DND-41 (cell line): ENCODE results near the gene FSCN2.
A peak's percentile ranks its signal among the peaks of the same experiment; 100 is the strongest.

Source experiments
- ATAC-seq: fragments of 200-7000 bp; cut with Tn5 transposase; 3 replicates; pipeline ENCODE4 v1.9.1; 2021; ENCODE audit warnings: low read depth; ENCODE audit not compliant: insufficient read depth
- DNase-seq: peaks from one replicate; pipeline ENCODE4 v3.0.0-alpha.2; 2020
- H2AFZ ChIP-seq: 2 replicates; pipeline ENCODE4 v1.6.0; 2012; ENCODE audit warnings: low read depth, low read length
- H3K27ac ChIP-seq: 2 replicates; pipeline ENCODE4 v1.5.1; 2012; ENCODE audit warnings: low read length, inconsistent platforms
- H3K27me3 ChIP-seq: fragments of 200-600 bp; sonication (generic); 2 replicates; pipeline ENCODE4 v1.6.0; 2012; ENCODE audit warnings: low read length, mild to moderate bottlenecking, inconsistent platforms; ENCODE audit not compliant: insufficient read depth, poor library complexity
- H3K36me3 ChIP-seq: 2 replicates; pipeline ENCODE4 v1.5.1; 2012; ENCODE audit warnings: low read length, inconsistent platforms; ENCODE audit not compliant: insufficient read depth
- H3K4me1 ChIP-seq: 2 replicates; pipeline ENCODE4 v1.5.1; 2012; ENCODE audit warnings: mild to moderate bottlenecking, low read length; ENCODE audit not compliant: insufficient read depth
- H3K4me2 ChIP-seq: 2 replicates; pipeline ENCODE4 v1.6.0; 2012; ENCODE audit warnings: mild to moderate bottlenecking, moderate library complexity, low read length, inconsistent platforms; ENCODE audit not compliant: insufficient read depth
- H3K4me3 ChIP-seq, 2 experiments: fragments of 200-600 bp in 1 of 2; shearing (Covaris generic) in 1 of 2; 2 replicates each; pipeline ENCODE4 v1.5.1; 2012 to 2016; ENCODE audit warnings: inconsistent platforms in 2 of 2, low read length in 2 of 2, mild to moderate bottlenecking in 2 of 2, low read depth in 1 of 2, moderate library complexity in 1 of 2
- H3K79me2 ChIP-seq: 2 replicates; pipeline ENCODE4 v1.6.0; 2012; ENCODE audit warnings: low read length, inconsistent platforms; ENCODE audit not compliant: insufficient read depth
- H3K9ac ChIP-seq: 2 replicates; pipeline ENCODE4 v1.6.0; 2012; ENCODE audit warnings: low read depth, mild to moderate bottlenecking, inconsistent platforms, low read length, moderate library complexity
- H3K9me3 ChIP-seq: 2 replicates; pipeline ENCODE4 v1.5.1; 2012; ENCODE audit warnings: low read length, moderate library complexity, mild to moderate bottlenecking, inconsistent platforms; ENCODE audit not compliant: insufficient read depth, severe bottlenecking
- H4K20me1 ChIP-seq: 2 replicates; pipeline ENCODE4 v1.6.0; 2012; ENCODE audit warnings: low read length; ENCODE audit not compliant: insufficient read depth
- CTCF ChIP-seq: IDR thresholded peaks from 2 replicates; pipeline ENCODE4 v1.5.1; 2012; ENCODE audit warnings: borderline replicate concordance, low read length, moderate library complexity, mild to moderate bottlenecking; ENCODE audit not compliant: poor library complexity, severe bottlenecking; ENCODE audit errors: extremely low read depth
- EZH2 ChIP-seq: IDR thresholded peaks from 3 replicates; pipeline ENCODE4 v1.6.1; 2012; ENCODE audit warnings: borderline replicate concordance, low read depth, mild to moderate bottlenecking, moderate library complexity, low read length, inconsistent platforms; ENCODE audit not compliant: severe bottlenecking

Gene FSCN2

GRCh38 chr17:81503619-81504018, 24.6 kb upstream of the FSCN2 start:
- peaks cover 6% of the 10 kb centered on the region for H4K20me1 ChIP-seq
- H3K4me1 ChIP-seq: peaks cover 2% of the 10 kb centered on the region
- H3K79me2 ChIP-seq: peaks cover 2% of the 10 kb centered on the region; the same call in 1 of the 2 replicates
- ATAC-seq: no peak
- no peak overlapping the region for H3K4me2 ChIP-seq
- H3K27ac ChIP-seq: no peak overlapping the region
- no peaks in the 10 kb centered on the region for H3K27me3 ChIP-seq
- peaks cover 1% of the 10 kb centered on the region; the same call in 1 of the 2 replicates for H3K36me3 ChIP-seq
- H2AFZ ChIP-seq: no peak overlapping the region
- no peak overlapping the region for H3K4me3 ChIP-seq
- H3K9ac ChIP-seq: no peak overlapping the region
- no peaks in the 10 kb centered on the region for H3K9me3 ChIP-seq
- DNase-seq: no peak
- no peak for TF ChIP-seq CTCF
- TF ChIP-seq EZH2: no peak

- Histone ChIP-seq H3K9ac (peak overlapping the region; percentile 99), H2AFZ (no peak overlapping the region), H3K9me3 (no peaks in the 10 kb centered on the region), H3K27me3 (no peaks in the 10 kb centered on the region), H3K4me2 (peak overlapping the region; percentile 87), H3K79me2 (peaks cover 51% of the 10 kb centered on the region), H3K36me3 (peaks cover 40% of the 10 kb centered on the region), H4K20me1 (peaks cover 44% of the 10 kb centered on the region), H3K4me1 (peaks cover 24% of the 10 kb centered on the region), H3K4me3 (peak overlapping the region; percentile 80 to 92; a peak in 3 of 4 replicates), H3K27ac (peak overlapping the region; percentile 81)
- ATAC-seq (no peak), DNase-seq (peak; percentile 43)
- TF ChIP-seq EZH2: no peak
- no peak for TF ChIP-seq CTCF
Observed at GRCh38 chr17:81508639-81509206, 19.5 kb upstream of the FSCN2 start.

GRCh38 chr17:81509207-81509971, 18.8 kb upstream of the FSCN2 start:
- peaks cover 24% of the 10 kb centered on the region for H3K4me1 ChIP-seq
- peaks cover 44% of the 10 kb centered on the region for H4K20me1 ChIP-seq
- peaks cover 40% of the 10 kb centered on the region for H3K36me3 ChIP-seq
- peak overlapping the region; percentile 99 for H3K9ac ChIP-seq
- ATAC-seq (no peak), DNase-seq (peak; percentile 37)
- no peak overlapping the region for H2AFZ ChIP-seq
- H3K4me2 ChIP-seq: peak overlapping the region; percentile 87
- H3K27me3 ChIP-seq: no peaks in the 10 kb centered on the region
- H3K79me2 ChIP-seq: peaks cover 57% of the 10 kb centered on the region
- H3K27ac ChIP-seq: peak overlapping the region; percentile 81
- peak overlapping the region; percentile 80 to 92; a peak in 3 of 4 replicates for H3K4me3 ChIP-seq
- H3K9me3 ChIP-seq: no peaks in the 10 kb centered on the region
- TF ChIP-seq CTCF (no peak), EZH2 (no peak)
